HFF-Myc (cell line): Measurements from ENCODE around the gene CABCOCO1.

Experiments used
- DNase-seq: peaks from one replicate; pipeline ENCODE4 v3.0.0-alpha.2; 2011; ENCODE audit warnings: low read depth; ENCODE audit errors: extremely low read depth
- H3K4me3 ChIP-seq: replicated peaks from 2 replicates; pipeline ENCODE4 v1.5.1; 2011; ENCODE audit warnings: low read depth, mild to moderate bottlenecking, control low read depth, low read length
- TF ChIP-seq, protein P1 (sequence below): IDR thresholded peaks from 2 replicates; pipeline ENCODE4 v1.5.1; 2012; ENCODE audit warnings: mild to moderate bottlenecking, low read depth, low read length, control low read depth; ENCODE audit errors: missing control alignments

Gene CABCOCO1

DNA sequence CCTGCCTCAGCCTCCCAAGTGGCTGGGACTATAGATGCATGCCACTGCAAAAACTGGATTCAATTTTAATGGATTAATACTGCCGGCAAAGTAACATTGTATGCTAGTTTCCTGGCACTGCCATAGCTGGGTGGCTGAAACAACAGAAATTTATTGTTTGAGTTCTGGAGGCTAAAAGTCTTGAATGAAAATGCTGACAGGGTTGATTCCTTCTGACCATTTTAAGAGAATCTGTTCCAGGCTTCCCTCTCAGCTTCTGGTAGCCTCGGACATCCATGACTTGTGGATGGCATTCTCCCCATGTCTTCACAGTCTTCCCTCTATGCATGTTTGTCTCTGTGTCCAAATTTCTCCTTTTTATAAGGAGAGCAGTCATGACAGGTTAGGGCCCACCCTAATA is 151.4 kb downstream of the CABCOCO1 start:
- TF ChIP-seq, protein P1, sequence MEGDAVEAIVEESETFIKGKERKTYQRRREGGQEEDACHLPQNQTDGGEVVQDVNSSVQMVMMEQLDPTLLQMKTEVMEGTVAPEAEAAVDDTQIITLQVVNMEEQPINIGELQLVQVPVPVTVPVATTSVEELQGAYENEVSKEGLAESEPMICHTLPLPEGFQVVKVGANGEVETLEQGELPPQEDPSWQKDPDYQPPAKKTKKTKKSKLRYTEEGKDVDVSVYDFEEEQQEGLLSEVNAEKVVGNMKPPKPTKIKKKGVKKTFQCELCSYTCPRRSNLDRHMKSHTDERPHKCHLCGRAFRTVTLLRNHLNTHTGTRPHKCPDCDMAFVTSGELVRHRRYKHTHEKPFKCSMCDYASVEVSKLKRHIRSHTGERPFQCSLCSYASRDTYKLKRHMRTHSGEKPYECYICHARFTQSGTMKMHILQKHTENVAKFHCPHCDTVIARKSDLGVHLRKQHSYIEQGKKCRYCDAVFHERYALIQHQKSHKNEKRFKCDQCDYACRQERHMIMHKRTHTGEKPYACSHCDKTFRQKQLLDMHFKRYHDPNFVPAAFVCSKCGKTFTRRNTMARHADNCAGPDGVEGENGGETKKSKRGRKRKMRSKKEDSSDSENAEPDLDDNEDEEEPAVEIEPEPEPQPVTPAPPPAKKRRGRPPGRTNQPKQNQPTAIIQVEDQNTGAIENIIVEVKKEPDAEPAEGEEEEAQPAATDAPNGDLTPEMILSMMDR = no peak
- no peak overlapping the region for H3K4me3 ChIP-seq
- DNase-seq = no peak

DNA sequence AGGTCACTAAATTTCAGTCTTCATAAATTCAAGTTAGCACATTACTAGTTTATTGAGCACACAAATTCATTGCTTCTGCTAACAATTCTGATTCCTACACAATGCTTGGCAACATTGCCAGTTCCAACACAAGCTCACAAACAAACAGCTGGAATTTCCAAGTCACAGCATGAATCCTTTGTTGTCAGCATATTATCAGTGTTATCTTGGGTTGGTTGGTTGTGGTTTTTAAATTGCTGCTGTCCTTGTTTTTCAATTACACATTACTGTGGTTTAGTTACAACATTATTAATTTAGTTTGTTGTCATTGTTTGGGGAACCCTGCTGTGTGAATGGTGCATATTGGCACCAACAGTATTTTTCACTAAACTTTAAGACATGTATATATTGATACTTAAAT is 152.8 kb downstream of the CABCOCO1 start:
- DNase-seq = no peak
- H3K4me3 ChIP-seq = no peak overlapping the region
- TF ChIP-seq, protein P1 = no peak
